GM12892 (cell line): Measurements from ENCODE around the gene C12orf56.
"Not testable (repeated sequence)": the region's sequence is repeated elsewhere in the genome, so short reads cannot be mapped to it uniquely, and the experiment has no call there.

Source experiments
- DNase-seq: peaks from one replicate; pipeline ENCODE4 v3.0.0; 2011; ENCODE audit not compliant: insufficient read length
- FAIRE-seq: peaks from 2 replicates; lab custom pipeline; 2011; peaks lifted over from hg19 to GRCh38; lab: Jason Lieb, UNC
- POLR2A ChIP-seq: IDR thresholded peaks from 2 replicates; pipeline ENCODE4 v1.6.1; 2011; ENCODE audit warnings: low read depth, low read length, control low read depth
- POLR2AphosphoS5 ChIP-seq: IDR thresholded peaks from 2 replicates; pipeline ENCODE4 v1.6.1; 2011; ENCODE audit warnings: low read depth, low read length, control low read depth
- TAF1 ChIP-seq: IDR thresholded peaks from 2 replicates; pipeline ENCODE4 v1.6.1; 2011; ENCODE audit warnings: low read depth, mild to moderate bottlenecking, control low read depth, low read length, borderline replicate concordance

Gene C12orf56

DNA sequence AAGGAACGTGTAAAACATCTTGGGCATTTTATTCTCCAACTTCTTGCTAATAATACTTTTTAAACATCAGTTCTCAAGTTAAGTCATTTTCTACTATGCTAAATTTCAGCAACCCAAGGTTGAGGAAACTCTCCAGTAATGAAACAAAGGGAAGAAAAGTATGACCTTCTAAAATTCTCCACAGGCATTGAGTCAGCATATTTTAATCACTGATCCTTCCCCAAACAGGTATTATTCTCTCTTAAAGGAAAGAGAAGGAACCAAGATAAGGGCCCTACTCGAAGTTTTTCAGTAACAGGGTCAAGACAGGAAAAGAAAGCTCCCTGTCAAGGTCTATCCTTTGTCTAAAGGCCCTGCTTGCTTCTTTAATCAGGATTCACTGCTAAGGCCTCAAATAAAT lies 171.4 kb downstream of the C12orf56 start:
- FAIRE-seq (no peak), DNase-seq (no peak)
- no peak for TF ChIP-seq POLR2A

DNA sequence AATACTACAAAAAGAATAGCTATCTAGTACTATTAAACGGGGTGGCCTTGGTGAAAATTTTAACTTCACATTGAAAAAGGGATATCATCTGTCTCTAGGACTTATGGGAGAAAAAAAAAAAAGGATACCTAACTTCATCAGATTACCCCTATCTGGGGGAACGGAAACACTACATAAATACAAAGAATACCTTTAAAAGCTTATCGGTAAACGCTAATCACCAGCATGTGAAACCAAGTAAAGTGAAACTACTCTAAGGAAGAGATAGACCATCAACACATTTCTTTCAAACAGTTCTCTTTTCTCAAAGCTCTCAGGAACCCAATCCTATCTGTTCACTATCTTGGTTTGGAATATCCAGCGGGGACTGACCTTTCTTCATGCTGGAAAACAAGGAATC lies 172.0 kb downstream of the C12orf56 start:
- TF ChIP-seq TAF1 (no peak), POLR2A (no peak), POLR2AphosphoS5 (no peak)
- DNase-seq (no peak), FAIRE-seq (no peak)

DNA sequence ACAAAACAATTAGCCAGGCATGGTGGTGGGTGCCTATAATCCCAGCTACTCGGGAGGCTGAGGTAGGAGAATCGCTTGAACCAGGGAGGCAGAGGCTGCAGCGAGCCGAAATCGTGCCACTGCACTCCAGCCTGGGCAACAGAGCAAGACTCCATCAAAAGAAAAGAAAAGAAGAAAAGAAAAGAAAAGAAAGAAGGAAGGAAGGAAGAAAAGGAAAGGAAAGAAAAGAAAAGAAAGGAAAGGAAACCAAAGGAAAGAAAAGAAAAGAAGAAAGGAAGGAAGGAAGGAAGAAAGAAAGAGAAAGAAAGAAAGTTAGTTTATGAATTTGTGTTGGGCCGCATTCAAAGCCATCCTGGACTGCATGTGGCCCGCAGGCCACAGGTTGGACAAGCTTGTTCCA lies 172.9 kb downstream of the C12orf56 start:
- not testable (repeated sequence) for DNase-seq, FAIRE-seq

DNA sequence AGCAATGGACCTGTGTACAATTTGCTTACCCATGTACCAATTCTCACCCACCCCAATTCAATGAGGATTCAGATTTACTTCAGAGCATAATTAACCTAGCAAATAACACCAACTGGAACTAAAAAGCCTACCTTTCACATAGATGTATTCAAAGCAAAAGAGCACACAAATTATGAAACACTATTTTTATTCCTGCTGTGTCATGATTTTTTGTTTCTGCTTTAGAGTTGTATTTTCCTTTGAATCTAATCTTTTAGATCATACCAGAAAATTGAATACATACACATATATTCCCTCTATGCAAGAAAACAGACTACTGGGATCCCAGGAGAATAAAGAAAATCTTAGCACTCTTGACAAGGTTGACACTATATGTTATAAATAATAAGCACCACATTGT lies 174.3 kb downstream of the C12orf56 start:
- FAIRE-seq (no peak), DNase-seq (no peak)
- TF ChIP-seq POLR2A (no peak), POLR2AphosphoS5 (no peak), TAF1 (no peak)
